ENCODE results near the gene LRRD1. TPM values are rescaled to one million over a fixed set of nuclear protein-coding genes. Genes with fewer than 3 reads are reported as not detected.

Gene LRRD1
- total and polyA plus RNA-seq, 9 of the 15 experiments (the other 6 are each of a cell fraction or from before 2014, with no cell fraction given), result 0.07 to 0.15 TPM; not detected in 7

GRCh38 chr7:92133737-92134270, 45.1 kb downstream of the LRRD1 start:
- peaks cover 34% of the 10 kb centered on the region for H3K36me3 ChIP-seq (ENCODE audit: control insufficient read depth, insufficient read depth, low read length)
- in situ Hi-C loops (cut with MboI), result loop anchor here (10.0 kb wide), 1 partner anchor 301 kb away; no protein-coding TSS in a partner anchor
- intact Hi-C loops (cut with micrococcal nuclease), result loop anchor here (1.0 to 5.0 kb wide), 4 partner anchors 111 to 313 kb away; partner anchors contain the start of genes ANKIB1, GATAD1, KRIT1 and MTERF1
- peaks cover 54% of the 10 kb centered on the region for H3K79me2 ChIP-seq (ENCODE audit: control insufficient read depth, insufficient read depth, low read length)
- no peaks in the 10 kb centered on the region for H3K9me3 ChIP-seq (replicated peaks; ENCODE audit: control insufficient read depth, insufficient read depth, low read depth, low read length)
- ATAC-seq (peak; percentile 80), DNase-seq (ENCODE audit: extremely low read depth in 1 of 4, low spot score in 3 of 4) (peak; percentile 80 to 91 (median 85)), FAIRE-seq (no peak)
- H3K4me2 ChIP-seq (ENCODE audit: insufficient read depth, low read length), result peak overlapping the region; percentile 98
- H2AFZ ChIP-seq (ENCODE audit: low read depth, low read length), result peak overlapping the region; percentile 100
- peaks cover 19 to 20% of the 10 kb centered on the region in 2 experiments; a peak in 3 of 5 replicates for H3K4me1 ChIP-seq (replicated peaks in 1 of 2; ENCODE audit: control insufficient read depth in 2 of 2, insufficient read depth in 2 of 2, low read length in 2 of 2)
- peaks cover 8% of the 10 kb centered on the region; the same call in 1 of the 2 replicates for H4K20me1 ChIP-seq (replicated peaks; ENCODE audit: control insufficient read depth, insufficient read depth, low read length)
- H3K4me3 ChIP-seq, result peak overlapping the region; percentile 95
- H3K27me3 ChIP-seq (ENCODE audit: control insufficient read depth in 2 of 2, insufficient read depth in 2 of 2, low read length in 2 of 2), result no peaks in the 10 kb centered on the region
- no peaks in the 10 kb centered on the region for H3K9me1 ChIP-seq (ENCODE audit: control insufficient read depth, insufficient read depth, low read length)
- H3K9ac ChIP-seq (ENCODE audit: insufficient read depth in 1 of 2, low read depth in 2 of 2, low read length in 2 of 2), result peak overlapping the region; percentile 91 to 96
- ChIA-PET POLR2A (interaction anchor here (0.6 to 1.8 kb wide), 7 partner anchors 9 to 395 kb away, joined by 3 to 16 read pairs (median 3); partner anchors contain the start of genes ANKIB1, KRIT1 and RBM48), CTCF (ENCODE audit: low intra/inter-chr PET ratio) (interaction anchor here (1.0 kb wide), 1 partner anchor 325 kb away, joined by 4 read pairs; no protein-coding TSS in a partner anchor)
- peak overlapping the region; percentile 99 for H3K27ac ChIP-seq (ENCODE audit: extremely low read depth, low read depth, low read length)
- 0% methylated on average over 31 of the region's 42 CpGs for WGBS (ENCODE audit: insufficient coverage, low coverage, missing lambda C conversion rate)
- BruUV-seq (replicated peaks), result no TSS peak
- TF ChIP-seq TRIM24 (IDR thresholded peaks at IDR 0.05) (peak in 1 of 2 experiments; percentile 61; a peak in 2 of 4 replicates), HMGXB4 (CRISPR knock-in tag; IDR thresholded peaks at IDR 0.05) (peak; percentile 94; the same call in 1 of the 2 replicates), PRMT5 (CRISPR knock-in tag; IDR thresholded peaks at IDR 0.05) (0 out of 2 replicates have a peak, but pooled peaks have one; percentile 7), GMEB1 (CRISPR knock-in tag; IDR thresholded peaks at IDR 0.05) (peak; percentile 45; the same call in 1 of the 2 replicates), JUN (IDR thresholded peaks at IDR 0.05; ENCODE audit: borderline replicate concordance, low read depth, low read length) (peak; percentile 25; the same call in 1 of the 2 replicates), JUN (CRISPR knock-in tag; IDR thresholded peaks at IDR 0.05; ENCODE audit: borderline replicate concordance) (no peak), KLF16 (IDR thresholded peaks at IDR 0.05) (peak; percentile 51; the same call in 1 of the 2 replicates), DDX20 (tag; IDR thresholded peaks at IDR 0.05; ENCODE audit: low read depth) (no peak), ZNF146 (CRISPR knock-in tag; IDR thresholded peaks at IDR 0.05; ENCODE audit: unreplicated experiment) (peak; percentile 27), ZBTB26 (CRISPR knock-in tag; IDR thresholded peaks at IDR 0.05) (0 out of 2 replicates have a peak, but pooled peaks have one; percentile 28), HDAC1 (IDR thresholded peaks at IDR 0.05) (peak in 1 of 2 experiments; percentile 90; a peak in 2 of 4 replicates), ZNF324 (CRISPR knock-in tag; IDR thresholded peaks at IDR 0.05) (no peak), TCFL5 (CRISPR knock-in tag; conservative IDR thresholded peaks at IDR 0.05) (no peak), ARID1B (IDR thresholded peaks at IDR 0.05) (peak; percentile 62), MAFK (IDR thresholded peaks at IDR 0.05; ENCODE audit: low read length) (no peak)

Data from K562 (cell line).